Neuronal stem cell (in vitro differentiated cells): ENCODE measurements around the gene HOXD3.

Source experiments
- DNase-seq: peaks from one replicate; pipeline ENCODE4 v3.0.0-alpha.2; 2013; ENCODE audit warnings: low spot score
- H2AFZ ChIP-seq: one replicate; pipeline ENCODE4 v1.6.1; 2013; ENCODE audit warnings: mild to moderate bottlenecking, low read length, inconsistent platforms
- H2AK5ac ChIP-seq: 2 replicates; pipeline ENCODE4 v1.6.1; 2013; ENCODE audit warnings: low read depth, mild to moderate bottlenecking, inconsistent platforms, low read length, moderate library complexity, mixed read lengths
- H2BK120ac ChIP-seq: 2 replicates; pipeline ENCODE4 v1.6.1; 2013; ENCODE audit warnings: low read depth, mild to moderate bottlenecking, inconsistent platforms, low read length, moderate library complexity, mixed read lengths
- H2BK12ac ChIP-seq: one replicate; pipeline ENCODE4 v1.6.1; 2013; ENCODE audit warnings: low read length, inconsistent platforms
- H2BK15ac ChIP-seq: 2 replicates; pipeline ENCODE4 v1.6.1; 2013; ENCODE audit warnings: mild to moderate bottlenecking, low read length, inconsistent platforms, mixed read lengths
- H2BK5ac ChIP-seq: one replicate; pipeline ENCODE4 v1.6.1; 2013; ENCODE audit warnings: inconsistent platforms, mild to moderate bottlenecking, low read length, moderate library complexity
- H3K14ac ChIP-seq: one replicate; pipeline ENCODE4 v1.6.1; 2013; ENCODE audit warnings: low read length, inconsistent platforms
- H3K18ac ChIP-seq: 2 replicates; pipeline ENCODE4 v1.6.1; 2013; ENCODE audit warnings: low read length, inconsistent platforms
- H3K23ac ChIP-seq: 2 replicates; pipeline ENCODE4 v1.6.1; 2013; ENCODE audit warnings: low read depth, mild to moderate bottlenecking, mixed read lengths, low read length, inconsistent platforms; ENCODE audit not compliant: poor library complexity
- H3K27ac ChIP-seq: replicated peaks from 3 replicates; pipeline ENCODE4 v1.5.1; 2013; ENCODE audit warnings: low read length, inconsistent platforms
- H3K27me3 ChIP-seq, 3 experiments: 2 replicates each; pipeline ENCODE4 v1.6.1; 2013; ENCODE audit warnings: low read length in 3 of 3, mild to moderate bottlenecking in 2 of 3, inconsistent platforms in 1 of 3, low read depth in 1 of 3, mixed read lengths in 1 of 3, moderate library complexity in 1 of 3; ENCODE audit not compliant: control insufficient read depth in 3 of 3, insufficient read depth in 3 of 3
- H3K36me3 ChIP-seq, 2 donors: replicated peaks in 1 of 2; 2 replicates each; pipeline ENCODE4 v1.6.1; 2013; ENCODE audit warnings: low read length in 2 of 2; ENCODE audit not compliant: control insufficient read depth in 2 of 2, insufficient read depth in 2 of 2
- H3K4ac ChIP-seq: 2 replicates; pipeline ENCODE4 v1.6.1; 2013; ENCODE audit warnings: inconsistent platforms, mild to moderate bottlenecking, low read length, moderate library complexity
- H3K4me1 ChIP-seq, 2 donors: 1 replicate in 1 of 2; 2 replicates in 1 of 2; pipeline ENCODE4 v1.6.1; 2013; ENCODE audit warnings: low read length in 2 of 2, low read depth in 1 of 2; ENCODE audit not compliant: control insufficient read depth in 2 of 2, insufficient read depth in 1 of 2
- H3K4me2 ChIP-seq: one replicate; pipeline ENCODE4 v1.6.1; 2013; ENCODE audit warnings: mild to moderate bottlenecking, low read length, inconsistent platforms; ENCODE audit not compliant: insufficient read depth, poor library complexity, severe bottlenecking
- H3K4me3 ChIP-seq, 2 donors: 2 replicates each; pipeline ENCODE4 v1.5.1; 2013; ENCODE audit warnings: low read length in 2 of 2, mild to moderate bottlenecking in 2 of 2, inconsistent platforms in 1 of 2, moderate library complexity in 1 of 2
- H3K79me1 ChIP-seq: one replicate; pipeline ENCODE4 v1.6.1; 2013; ENCODE audit warnings: low read depth, mild to moderate bottlenecking, inconsistent platforms, low read length, moderate library complexity
- H3K9ac ChIP-seq: one replicate; pipeline ENCODE4 v1.6.1; 2013; ENCODE audit warnings: mild to moderate bottlenecking, low read depth, low read length, inconsistent platforms; ENCODE audit not compliant: poor library complexity
- H3K9me3 ChIP-seq, 2 donors: replicated peaks in 1 of 2; 2 replicates each; pipeline versions ENCODE3 to v1.6.1; 2013; ENCODE audit warnings: low read length in 2 of 2, mild to moderate bottlenecking in 2 of 2, inconsistent platforms in 1 of 2, low read depth in 1 of 2, mixed read lengths in 1 of 2, moderate library complexity in 1 of 2; ENCODE audit not compliant: control insufficient read depth in 2 of 2, insufficient read depth in 1 of 2
- H4K8ac ChIP-seq: one replicate; pipeline ENCODE4 v1.6.1; 2013; ENCODE audit warnings: low read depth, mild to moderate bottlenecking, inconsistent platforms, low read length, moderate library complexity
- H4K91ac ChIP-seq: one replicate; pipeline ENCODE4 v1.6.1; 2013; ENCODE audit warnings: low read length, low read depth, mild to moderate bottlenecking, inconsistent platforms; ENCODE audit not compliant: poor library complexity
- WGBS, 2 donors: extraction: QIAGEN DNeasy Blood & Tissue Kit; methylation state at CpG; one replicate each; pipeline ENCODE4 v1.1.7; 2013; ENCODE audit warnings: missing lambda C conversion rate in 2 of 2, mixed read lengths in 1 of 2; ENCODE audit not compliant: insufficient read length in 2 of 2, insufficient replicate concordance in 1 of 2; ENCODE audit errors: extremely low coverage in 2 of 2; 5-methylcytosine and 5-hydroxymethylcytosine counted together

Gene HOXD3

DNA sequence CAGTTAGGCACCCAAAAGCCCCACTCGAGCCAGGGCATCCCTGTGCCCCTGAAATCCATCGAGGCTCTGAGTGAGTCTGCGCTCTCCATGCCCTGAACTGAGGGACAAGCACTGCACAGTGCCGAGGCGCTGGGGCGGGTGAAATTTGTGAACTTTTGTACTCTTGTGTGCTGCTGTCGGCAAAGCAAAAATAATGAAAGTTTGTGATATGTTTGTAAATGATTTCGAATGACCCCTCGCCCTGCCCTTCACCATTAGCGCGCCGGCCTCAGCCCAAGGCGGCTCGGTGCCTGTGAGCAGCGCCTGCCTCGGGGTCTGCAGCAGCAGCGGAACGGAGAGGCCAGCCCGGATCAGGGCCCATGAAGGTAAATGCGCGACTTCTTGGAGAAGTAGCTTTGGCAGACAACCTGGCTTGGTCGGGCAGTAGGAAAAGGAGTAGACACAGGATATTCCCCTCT lies 7.6 kb upstream of the HOXD3 start:
- peaks cover 59 to 100% (median 97%) of the 10 kb centered on the region in 3 experiments for H3K27me3 ChIP-seq
- WGBS, 2 donors: no CpG with 5 or more reads among the region's 22 CpGs
- no peak overlapping the region for H2AFZ ChIP-seq
- H3K23ac ChIP-seq: no peak overlapping the region
- no peak overlapping the region for H3K9ac ChIP-seq
- H2AK5ac ChIP-seq: no peak overlapping the region
- no peak overlapping the region for H3K4me3 ChIP-seq
- no peak for DNase-seq
- H3K14ac ChIP-seq: peak overlapping the region; percentile 7
- no peak overlapping the region for H3K4me2 ChIP-seq
- H4K91ac ChIP-seq: no peak overlapping the region
- no peak overlapping the region for H3K27ac ChIP-seq
- no peak overlapping the region for H3K4ac ChIP-seq
- no peak overlapping the region for H2BK5ac ChIP-seq
- H3K9me3 ChIP-seq: peaks cover 0 to 9% of the 10 kb centered on the region in 2 donors
- no peaks in the 10 kb centered on the region for H3K36me3 ChIP-seq
- H2BK120ac ChIP-seq: no peak overlapping the region
- H3K79me1 ChIP-seq: no peaks in the 10 kb centered on the region
- no peak overlapping the region for H2BK12ac ChIP-seq
- H3K4me1 ChIP-seq: no peaks in the 10 kb centered on the region
- no peak overlapping the region for H2BK15ac ChIP-seq
- no peak overlapping the region for H4K8ac ChIP-seq
- no peak overlapping the region for H3K18ac ChIP-seq

DNA sequence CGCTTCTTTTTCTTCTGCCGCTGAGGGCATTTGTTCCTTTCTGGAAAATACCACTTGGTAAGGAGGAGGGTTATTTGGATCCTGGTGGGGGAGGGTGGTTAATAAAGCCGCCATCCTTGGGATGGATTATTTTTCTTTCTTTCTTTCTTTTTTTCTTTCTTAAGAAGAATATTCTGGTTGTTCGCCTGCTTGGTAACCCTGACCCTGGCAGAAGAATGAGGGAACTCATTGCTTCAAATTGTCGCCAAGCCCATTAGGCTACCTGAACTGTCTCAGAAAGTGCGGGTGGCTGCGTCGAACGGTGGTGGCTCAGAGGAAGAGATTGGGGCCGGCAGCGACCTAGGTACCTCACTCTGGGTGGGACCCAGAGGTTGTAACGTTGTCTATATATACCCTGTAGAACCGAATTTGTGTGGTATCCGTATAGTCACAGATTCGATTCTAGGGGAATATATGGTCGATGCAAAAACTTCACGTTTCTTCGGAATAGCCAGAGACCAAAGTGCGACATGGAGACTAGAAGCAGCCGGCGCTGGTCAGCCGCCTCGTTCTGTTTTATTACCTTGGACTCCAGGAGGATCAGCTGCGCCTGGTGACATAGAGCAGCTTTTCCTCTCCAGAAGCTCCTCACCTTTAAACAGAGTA lies 7.0 kb upstream of the HOXD3 start:
- H4K91ac ChIP-seq: no peak overlapping the region
- H3K4me2 ChIP-seq: no peak overlapping the region
- H3K27me3 ChIP-seq: peaks cover 63 to 100% (median 99%) of the 10 kb centered on the region in 3 experiments
- no peak overlapping the region for H4K8ac ChIP-seq
- H3K4ac ChIP-seq: no peak overlapping the region
- peaks cover 0 to 9% of the 10 kb centered on the region in 2 donors for H3K9me3 ChIP-seq
- H3K4me3 ChIP-seq: no peak overlapping the region
- no peaks in the 10 kb centered on the region for H3K79me1 ChIP-seq
- no peak overlapping the region for H2AFZ ChIP-seq
- H2BK12ac ChIP-seq: no peak overlapping the region
- no peak for DNase-seq
- H3K4me1 ChIP-seq: no peaks in the 10 kb centered on the region
- H3K18ac ChIP-seq: no peak overlapping the region
- no peak overlapping the region for H2BK15ac ChIP-seq
- WGBS, 2 donors: no CpG with 5 or more reads among the region's 24 CpGs
- H2BK5ac ChIP-seq: no peak overlapping the region
- no peaks in the 10 kb centered on the region for H3K36me3 ChIP-seq
- H3K14ac ChIP-seq: no peak overlapping the region
- no peak overlapping the region for H2BK120ac ChIP-seq
- H3K9ac ChIP-seq: no peak overlapping the region
- no peak overlapping the region for H2AK5ac ChIP-seq
- H3K23ac ChIP-seq: no peak overlapping the region
- H3K27ac ChIP-seq: no peak overlapping the region

DNA sequence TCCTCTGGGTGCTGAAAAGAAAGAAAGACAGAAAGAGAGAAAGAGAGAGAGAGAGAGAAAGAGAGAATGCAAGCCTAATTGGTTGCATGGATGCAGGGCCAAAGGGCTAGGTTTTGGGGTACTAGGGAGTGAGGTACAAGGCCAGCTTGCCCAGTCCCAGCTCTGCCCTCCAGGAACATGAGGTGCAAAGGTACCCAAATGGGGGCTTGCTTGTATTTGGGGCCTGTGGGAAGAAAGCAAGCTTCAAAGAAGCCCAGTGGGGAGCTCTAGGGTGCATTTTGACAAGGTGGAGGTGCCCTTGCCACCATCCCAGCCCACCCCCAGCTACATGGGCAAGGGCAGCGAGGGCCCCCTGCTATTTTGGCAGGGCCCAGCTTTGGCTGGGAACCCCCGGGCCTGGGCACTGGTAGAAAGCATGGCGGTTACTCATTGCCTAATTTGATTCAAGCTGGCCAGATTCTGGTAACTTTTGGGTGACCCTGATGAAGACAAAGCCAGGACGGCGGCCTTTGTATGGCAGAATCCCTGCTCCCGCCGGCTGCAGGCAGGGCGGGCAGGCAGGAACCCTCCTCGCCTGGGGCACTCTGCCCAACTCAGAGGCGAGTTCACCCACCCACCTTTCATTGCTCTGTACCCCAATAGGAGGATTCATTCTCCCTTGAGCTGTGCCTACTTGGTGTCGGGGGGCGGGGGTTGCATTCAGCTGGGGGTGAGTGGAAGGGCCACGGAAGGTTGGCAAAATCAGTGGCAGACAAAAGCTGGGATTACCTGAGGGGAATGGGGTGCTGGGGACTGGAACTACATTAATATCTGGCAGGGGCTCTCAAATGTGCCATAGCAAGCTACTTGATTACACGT lies 6.3 kb upstream of the HOXD3 start:
- H2BK12ac ChIP-seq: no peak overlapping the region
- no peak overlapping the region for H2BK15ac ChIP-seq
- H3K4ac ChIP-seq: no peak overlapping the region
- H3K27ac ChIP-seq: no peak overlapping the region
- no peak overlapping the region for H4K8ac ChIP-seq
- no peak overlapping the region for H3K14ac ChIP-seq
- no peak overlapping the region for H3K4me2 ChIP-seq
- peaks cover 62 to 100% (median 98%) of the 10 kb centered on the region in 3 experiments for H3K27me3 ChIP-seq
- DNase-seq: no peak
- H3K79me1 ChIP-seq: no peaks in the 10 kb centered on the region
- no peaks in the 10 kb centered on the region for H3K4me1 ChIP-seq
- no peaks in the 10 kb centered on the region for H3K36me3 ChIP-seq
- no peak overlapping the region for H3K9ac ChIP-seq
- H2AK5ac ChIP-seq: no peak overlapping the region
- peak overlapping the region; percentile 59 for H3K23ac ChIP-seq
- no peak overlapping the region for H2AFZ ChIP-seq
- no peak overlapping the region for H2BK5ac ChIP-seq
- no peak overlapping the region for H3K4me3 ChIP-seq
- no peak overlapping the region for H4K91ac ChIP-seq
- H3K18ac ChIP-seq: no peak overlapping the region
- H3K9me3 ChIP-seq: peaks cover 0 to 9% of the 10 kb centered on the region in 2 donors
- no CpG with 5 or more reads among the region's 14 CpGs for WGBS, 2 donors
- H2BK120ac ChIP-seq: no peak overlapping the region
